ENCODE data around the gene CD300LD.

Gene CD300LD

GRCh38 chr17:74544991-74545842 is 46.9 kb downstream of the CD300LD start:
- no peak for DNase-seq (ENCODE audit: low read depth)
- H3K4me3 ChIP-seq (ENCODE audit: low read depth, low read length): no peak overlapping the region
- TF ChIP-seq CTCF (IDR thresholded peaks at IDR 0.05; ENCODE audit: control insufficient read depth, extremely low read depth, insufficient read depth): no peak

DNA sequence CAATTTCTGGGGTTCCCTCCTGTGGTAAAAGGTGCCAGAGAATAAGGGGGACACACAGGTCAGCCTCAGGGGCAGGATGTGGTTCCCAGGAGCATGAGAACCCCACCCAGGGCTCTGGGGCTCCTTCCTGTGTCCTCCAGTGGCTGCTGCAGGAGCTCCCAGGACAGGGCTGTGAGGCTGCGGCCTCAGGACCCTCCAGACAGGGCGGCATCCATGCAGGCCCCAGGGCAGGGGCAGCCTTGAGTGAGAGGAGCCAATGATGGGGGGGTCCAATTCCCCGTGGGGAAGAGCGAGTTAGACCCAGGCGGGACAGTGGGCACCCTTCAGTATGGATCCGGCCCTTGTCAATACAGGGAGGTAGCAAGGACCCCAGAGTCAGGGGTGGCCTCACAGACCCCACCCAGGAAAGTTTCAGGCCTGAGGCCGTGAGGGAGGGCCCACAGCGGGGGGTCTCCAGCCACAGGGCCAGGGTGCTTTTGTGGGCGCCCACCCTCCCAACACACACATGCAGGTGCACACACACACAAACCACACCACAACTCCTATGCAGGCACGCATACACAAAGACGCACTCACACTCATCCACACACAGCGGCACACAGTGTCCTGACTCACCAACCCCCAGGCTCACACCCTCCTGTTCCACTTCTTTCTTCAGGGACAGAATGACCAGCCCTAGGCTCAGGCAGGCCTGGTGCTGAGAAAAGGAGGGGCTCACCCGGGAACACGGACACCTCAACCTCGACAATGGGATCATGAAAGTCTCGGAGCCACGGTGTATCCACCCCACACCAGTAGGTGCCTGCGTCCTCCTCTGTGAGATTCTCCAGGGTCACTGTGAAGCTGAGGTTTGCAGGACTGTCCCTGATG is 48.0 kb downstream of the CD300LD start:
- TF ChIP-seq CTCF (IDR thresholded peaks at IDR 0.05; ENCODE audit: control insufficient read depth, extremely low read depth, insufficient read depth): no peak
- DNase-seq (ENCODE audit: low read depth): no peak
- H3K4me3 ChIP-seq (ENCODE audit: low read depth, low read length): no peak overlapping the region

DNA sequence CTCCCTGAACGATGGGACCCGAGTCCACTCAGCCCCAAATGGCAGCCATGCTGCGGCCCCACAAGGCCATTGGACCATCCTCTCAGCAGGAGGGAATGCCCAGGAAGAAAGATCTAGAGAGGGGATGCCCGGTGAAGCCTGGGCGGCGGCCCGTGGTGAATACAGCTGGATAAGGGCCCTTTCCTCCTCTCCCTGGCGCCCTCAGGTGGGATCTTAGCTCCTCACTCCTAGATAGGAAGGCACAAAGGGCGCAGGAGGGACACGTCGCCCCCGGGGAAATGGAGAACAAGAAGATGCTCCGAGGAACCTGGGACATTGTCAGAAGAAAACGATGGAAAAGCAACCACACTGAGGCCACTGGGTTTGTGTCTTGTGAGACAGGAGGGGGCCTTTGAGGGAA is 48.7 kb downstream of the CD300LD start:
- TF ChIP-seq CTCF (IDR thresholded peaks at IDR 0.05; ENCODE audit: control insufficient read depth, extremely low read depth, insufficient read depth): no peak
- no peak overlapping the region for H3K4me3 ChIP-seq (ENCODE audit: low read depth, low read length)
- DNase-seq (ENCODE audit: low read depth): no peak

- no peak for TF ChIP-seq CTCF (IDR thresholded peaks at IDR 0.05; ENCODE audit: control insufficient read depth, extremely low read depth, insufficient read depth)
- H3K4me3 ChIP-seq (ENCODE audit: low read depth, low read length): no peak overlapping the region
Measured at GRCh38 chr17:74542727-74543383, 49.2 kb downstream of the CD300LD start.

GRCh38 chr17:74542166-74542565 is 49.9 kb downstream of the CD300LD start:
- no peak for DNase-seq (ENCODE audit: low read depth)
- TF ChIP-seq CTCF (IDR thresholded peaks at IDR 0.05; ENCODE audit: control insufficient read depth, extremely low read depth, insufficient read depth): no peak
- no peak overlapping the region for H3K4me3 ChIP-seq (ENCODE audit: low read depth, low read length)

More at GRCh38 chr17:74542727-74543383, 49.2 kb downstream of the CD300LD start:
- DNase-seq (ENCODE audit: low read depth): no peak

DNA sequence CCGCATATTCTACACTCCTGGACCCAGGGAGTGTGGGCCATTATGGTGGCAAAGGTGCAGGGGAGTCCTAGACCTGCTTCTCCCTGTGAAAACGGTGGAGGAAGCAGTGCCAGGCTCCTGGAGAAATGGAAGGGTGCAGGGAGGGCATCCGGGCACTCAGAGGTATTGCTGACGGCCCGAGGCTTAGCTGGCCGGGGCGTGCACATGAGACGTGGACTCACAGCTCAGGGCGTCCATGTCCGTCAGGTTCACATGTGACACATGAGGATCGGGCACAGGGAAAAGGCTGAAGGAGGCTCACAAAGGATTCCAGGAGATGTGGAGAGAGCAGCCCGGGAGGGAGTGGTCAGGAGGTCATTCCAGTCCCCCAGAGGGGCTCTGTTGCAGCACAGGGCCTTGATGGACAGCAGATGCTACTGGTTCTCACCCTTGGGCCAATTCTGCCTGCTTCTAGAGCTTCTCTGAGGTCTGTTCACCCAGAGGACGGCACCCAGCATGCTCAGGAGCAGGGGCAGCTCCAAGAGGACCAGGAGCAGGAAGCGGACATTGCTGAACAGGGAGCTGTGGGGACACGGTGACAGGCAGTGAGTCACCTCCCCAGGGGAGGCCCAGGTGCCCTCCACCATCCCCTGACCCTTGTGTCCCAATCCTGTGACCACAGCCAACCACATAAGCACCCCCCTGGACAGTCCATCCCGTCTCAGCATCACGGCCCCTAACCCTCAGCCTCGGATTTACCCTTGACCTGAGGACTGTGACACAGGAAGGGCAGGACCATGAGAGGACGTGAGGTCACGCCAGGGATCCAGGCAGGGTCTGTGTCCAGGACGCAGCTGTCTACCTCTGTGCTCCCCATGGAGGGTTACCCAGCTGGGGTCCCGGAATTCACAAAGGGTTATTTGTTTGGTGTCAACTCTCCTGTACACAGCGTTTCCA is 50.6 kb downstream of the CD300LD start:
- DNase-seq (ENCODE audit: low read depth): no peak
- TF ChIP-seq CTCF (IDR thresholded peaks at IDR 0.05; ENCODE audit: control insufficient read depth, extremely low read depth, insufficient read depth): no peak
- no peak overlapping the region for H3K4me3 ChIP-seq (ENCODE audit: low read depth, low read length)

All from LNCaP clone FGC (cell line).